IMR-90 (cell line): ENCODE measurements around the gene ZFP36.

Experiments
- CTCF ChIP-seq: conservative IDR thresholded peaks from 2 replicates; pipeline ENCODE4 v1.5.1; 2012; ENCODE audit warnings: mild to moderate bottlenecking, low read depth, low read length, improper control_type of control experiment
- NFE2L2 ChIP-seq: fragments of 150-350 bp; IDR thresholded peaks from 2 replicates; pipeline ENCODE4 v1.6.1; 2016; ENCODE audit warnings: low read depth, mild to moderate bottlenecking, low read length
- POLR2A ChIP-seq: IDR thresholded peaks from 2 replicates; pipeline ENCODE4 v1.6.1; 2012; ENCODE audit warnings: mild to moderate bottlenecking, low read depth, low read length
- TF ChIP-seq, protein P1 (sequence below): fragments of 150-350 bp; IDR thresholded peaks from 2 replicates; pipeline ENCODE4 v1.6.1; 2017; ENCODE audit warnings: mild to moderate bottlenecking, antibody characterized with exemption, low read length, low read depth
- TF ChIP-seq, protein P2 (sequence below): fragments of 150-350 bp; IDR thresholded peaks from 2 replicates; pipeline ENCODE4 v1.6.1; 2016; ENCODE audit warnings: low read depth, mild to moderate bottlenecking, low read length, moderate library complexity, borderline replicate concordance

DNA sequence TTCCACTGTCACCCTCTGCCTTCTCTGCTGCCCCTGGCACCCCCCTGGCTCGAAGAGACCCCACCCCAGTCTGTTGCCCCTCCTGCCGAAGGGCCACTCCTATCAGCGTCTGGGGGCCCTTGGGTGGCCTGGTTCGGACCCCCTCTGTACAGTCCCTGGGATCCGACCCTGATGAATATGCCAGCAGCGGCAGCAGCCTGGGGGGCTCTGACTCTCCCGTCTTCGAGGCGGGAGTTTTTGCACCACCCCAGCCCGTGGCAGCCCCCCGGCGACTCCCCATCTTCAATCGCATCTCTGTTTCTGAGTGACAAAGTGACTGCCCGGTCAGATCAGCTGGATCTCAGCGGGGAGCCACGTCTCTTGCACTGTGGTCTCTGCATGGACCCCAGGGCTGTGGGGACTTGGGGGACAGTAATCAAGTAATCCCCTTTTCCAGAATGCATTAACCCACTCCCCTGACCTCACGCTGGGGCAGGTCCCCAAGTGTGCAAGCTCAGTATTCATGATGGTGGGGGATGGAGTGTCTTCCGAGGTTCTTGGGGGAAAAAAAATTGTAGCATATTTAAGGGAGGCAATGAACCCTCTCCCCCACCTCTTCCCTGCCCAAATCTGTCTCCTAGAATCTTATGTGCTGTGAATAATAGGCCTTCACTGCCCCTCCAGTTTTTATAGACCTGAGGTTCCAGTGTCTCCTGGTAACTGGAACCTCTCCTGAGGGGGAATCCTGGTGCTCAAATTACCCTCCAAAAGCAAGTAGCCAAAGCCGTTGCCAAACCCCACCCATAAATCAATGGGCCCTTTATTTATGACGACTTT is 2.0 kb downstream of the ZFP36 start:
- TF ChIP-seq CTCF (no peak), POLR2A (peak; percentile 76), NFE2L2 (no peak; the same call in 1 of the 2 replicates)
- TF ChIP-seq, protein P1, sequence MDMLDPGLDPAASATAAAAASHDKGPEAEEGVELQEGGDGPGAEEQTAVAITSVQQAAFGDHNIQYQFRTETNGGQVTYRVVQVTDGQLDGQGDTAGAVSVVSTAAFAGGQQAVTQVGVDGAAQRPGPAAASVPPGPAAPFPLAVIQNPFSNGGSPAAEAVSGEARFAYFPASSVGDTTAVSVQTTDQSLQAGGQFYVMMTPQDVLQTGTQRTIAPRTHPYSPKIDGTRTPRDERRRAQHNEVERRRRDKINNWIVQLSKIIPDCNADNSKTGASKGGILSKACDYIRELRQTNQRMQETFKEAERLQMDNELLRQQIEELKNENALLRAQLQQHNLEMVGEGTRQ = peak; percentile 56
- TF ChIP-seq, protein P2, sequence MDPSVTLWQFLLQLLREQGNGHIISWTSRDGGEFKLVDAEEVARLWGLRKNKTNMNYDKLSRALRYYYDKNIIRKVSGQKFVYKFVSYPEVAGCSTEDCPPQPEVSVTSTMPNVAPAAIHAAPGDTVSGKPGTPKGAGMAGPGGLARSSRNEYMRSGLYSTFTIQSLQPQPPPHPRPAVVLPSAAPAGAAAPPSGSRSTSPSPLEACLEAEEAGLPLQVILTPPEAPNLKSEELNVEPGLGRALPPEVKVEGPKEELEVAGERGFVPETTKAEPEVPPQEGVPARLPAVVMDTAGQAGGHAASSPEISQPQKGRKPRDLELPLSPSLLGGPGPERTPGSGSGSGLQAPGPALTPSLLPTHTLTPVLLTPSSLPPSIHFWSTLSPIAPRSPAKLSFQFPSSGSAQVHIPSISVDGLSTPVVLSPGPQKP = no peak
